Nephron progenitor cell (in vitro differentiated cells): ENCODE results near the gene ROBO2.
"Not testable (repeated sequence)": the region's sequence is repeated elsewhere in the genome, so short reads cannot be mapped to it uniquely, and the experiment has no call there.

ENCODE experiments used
- DNase-seq: peaks from one replicate; pipeline ENCODE4 v3.0.0; 2021
- H3K27ac Mint-ChIP-seq: 2 replicates; pipeline ENCODE4 v1.8.0; 2021; ENCODE audit warnings: mild to moderate bottlenecking, moderate library complexity, mixed read lengths
- H3K27me3 Mint-ChIP-seq: 2 replicates; pipeline ENCODE4 v1.8.0; 2021; ENCODE audit warnings: mild to moderate bottlenecking, low read depth, mixed read lengths; ENCODE audit not compliant: poor library complexity
- H3K36me3 Mint-ChIP-seq: 2 replicates; pipeline ENCODE4 v1.8.0; 2021; ENCODE audit warnings: low read depth, mixed read lengths
- H3K4me1 Mint-ChIP-seq: 2 replicates; pipeline ENCODE4 v1.8.0; 2021; ENCODE audit warnings: mixed read lengths
- H3K4me3 Mint-ChIP-seq: 2 replicates; pipeline ENCODE4 v1.8.0; 2021; ENCODE audit warnings: mild to moderate bottlenecking, moderate library complexity, mixed read lengths
- H3K9me3 Mint-ChIP-seq: 2 replicates; pipeline ENCODE4 v1.8.0; 2021; ENCODE audit warnings: mild to moderate bottlenecking, moderate library complexity, mixed read lengths
- CTCF ChIP-seq: fragments of 200-600 bp; sonication (generic); IDR thresholded peaks from 2 replicates; pipeline ENCODE4 v1.5.0; 2021; ENCODE audit warnings: antibody characterized with exemption

The ROBO2 gene

DNA sequence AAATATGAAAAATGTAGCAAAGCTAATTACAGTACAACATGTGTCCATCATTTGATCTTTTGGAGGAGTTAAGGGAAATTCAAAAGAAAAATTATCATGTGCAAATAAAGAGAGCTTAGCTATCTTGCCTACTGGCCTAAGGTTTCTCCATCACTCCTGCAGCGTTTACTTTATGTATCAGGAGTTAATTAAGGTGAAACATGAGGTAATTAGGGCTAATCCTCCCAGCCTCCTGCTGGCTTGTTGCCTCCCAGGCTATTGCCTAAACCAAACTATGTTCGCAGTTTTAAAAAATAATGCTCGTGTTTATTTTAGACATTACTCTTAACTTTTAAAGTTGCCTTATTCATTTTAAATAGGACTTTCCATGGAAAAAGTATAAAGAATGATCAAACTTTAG lies 367.5 kb downstream of the ROBO2 start:
- Mint-ChIP-seq H3K27me3 (peaks cover 4% of the 10 kb centered on the region), H3K4me1 (no peaks in the 10 kb centered on the region)
- no peak for DNase-seq

DNA sequence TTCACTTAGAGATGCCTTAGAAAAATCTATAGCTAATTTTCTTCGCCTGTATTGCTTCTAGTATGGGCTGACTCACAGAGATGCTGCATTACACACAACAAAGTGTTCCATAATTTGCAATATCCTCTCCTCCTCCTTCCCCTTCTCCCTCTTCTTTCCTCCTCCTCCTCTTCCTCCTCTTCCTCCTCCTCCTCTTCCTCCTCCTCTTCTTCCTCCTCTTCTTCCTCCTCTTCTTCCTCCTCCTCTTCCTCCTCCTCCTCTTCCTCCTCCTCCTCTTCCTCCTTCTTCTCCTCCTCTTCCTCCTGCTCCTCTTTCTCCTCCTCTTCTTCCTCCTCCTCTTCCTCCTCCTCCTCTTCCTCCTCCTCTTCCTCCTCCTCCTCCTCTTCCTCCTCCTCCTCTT lies 370.4 kb downstream of the ROBO2 start:
- not testable (repeated sequence) for H3K9me3 Mint-ChIP-seq, H3K4me3 Mint-ChIP-seq, H3K27me3 Mint-ChIP-seq, DNase-seq, H3K4me1 Mint-ChIP-seq, H3K27ac Mint-ChIP-seq, H3K36me3 Mint-ChIP-seq

More for the DNA sequence above, 367.5 kb downstream of the ROBO2 start:
- no peaks in the 10 kb centered on the region for H3K9me3 Mint-ChIP-seq
- H3K4me3 Mint-ChIP-seq: no peak overlapping the region
- H3K36me3 Mint-ChIP-seq: no peaks in the 10 kb centered on the region
- no peak overlapping the region for H3K27ac Mint-ChIP-seq
- no peak for TF ChIP-seq CTCF

GRCh38 chr3:77411334-77411733 lies 371.4 kb downstream of the ROBO2 start:
- TF ChIP-seq CTCF: no peak
- no peak for DNase-seq
- H3K9me3 Mint-ChIP-seq: no peaks in the 10 kb centered on the region
- no peak overlapping the region for H3K4me3 Mint-ChIP-seq
- no peaks in the 10 kb centered on the region for H3K27me3 Mint-ChIP-seq
- H3K36me3 Mint-ChIP-seq: no peaks in the 10 kb centered on the region
- H3K27ac Mint-ChIP-seq: no peak overlapping the region
- H3K4me1 Mint-ChIP-seq: no peaks in the 10 kb centered on the region

GRCh38 chr3:77412021-77412438 lies 372.1 kb downstream of the ROBO2 start:
- Mint-ChIP-seq H3K4me1 (no peaks in the 10 kb centered on the region), H3K27me3 (no peaks in the 10 kb centered on the region), H3K27ac (no peak overlapping the region), H3K9me3 (no peaks in the 10 kb centered on the region), H3K36me3 (no peaks in the 10 kb centered on the region), H3K4me3 (no peak overlapping the region)
- TF ChIP-seq CTCF: no peak
- no peak for DNase-seq

DNA sequence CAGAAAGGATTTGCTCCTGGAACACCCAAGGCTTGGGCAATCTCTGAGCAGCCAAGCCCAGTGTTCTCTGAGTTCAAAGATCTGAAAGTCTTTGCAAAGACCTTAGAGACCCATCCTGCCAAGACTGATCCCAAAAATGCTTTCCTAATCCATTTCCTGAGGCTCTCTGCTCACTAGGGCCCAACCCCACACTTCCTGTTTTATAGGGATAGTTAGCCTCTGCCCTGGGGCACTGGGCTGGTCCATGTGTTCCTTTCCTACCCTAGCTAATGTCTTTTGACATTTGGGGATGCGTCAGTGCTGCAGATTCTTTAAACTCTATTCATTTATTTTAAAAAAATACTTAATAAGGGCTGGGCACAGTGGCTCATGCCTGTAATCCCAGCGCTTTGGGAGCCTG lies 372.7 kb downstream of the ROBO2 start:
- H3K36me3 Mint-ChIP-seq: no peaks in the 10 kb centered on the region
- no peaks in the 10 kb centered on the region for H3K4me1 Mint-ChIP-seq
- H3K27me3 Mint-ChIP-seq: no peaks in the 10 kb centered on the region
- no peak for TF ChIP-seq CTCF
- H3K27ac Mint-ChIP-seq: no peak overlapping the region
- H3K4me3 Mint-ChIP-seq: no peak overlapping the region
- DNase-seq: no peak
- H3K9me3 Mint-ChIP-seq: no peaks in the 10 kb centered on the region

GRCh38 chr3:77414881-77415280 lies 375.0 kb downstream of the ROBO2 start:
- Mint-ChIP-seq H3K4me3 (no peak overlapping the region), H3K36me3 (no peaks in the 10 kb centered on the region), H3K4me1 (no peaks in the 10 kb centered on the region), H3K9me3 (no peaks in the 10 kb centered on the region), H3K27ac (no peak overlapping the region), H3K27me3 (no peaks in the 10 kb centered on the region)
- no peak for DNase-seq
- no peak for TF ChIP-seq CTCF

- no peaks in the 10 kb centered on the region for H3K9me3 Mint-ChIP-seq
- no peak overlapping the region for H3K4me3 Mint-ChIP-seq
- no peaks in the 10 kb centered on the region for H3K4me1 Mint-ChIP-seq
- H3K36me3 Mint-ChIP-seq: no peaks in the 10 kb centered on the region
- H3K27ac Mint-ChIP-seq: no peak overlapping the region
- DNase-seq: no peak
- no peak for TF ChIP-seq CTCF
- no peaks in the 10 kb centered on the region for H3K27me3 Mint-ChIP-seq
These were observed 380.4 kb downstream of the ROBO2 start for GRCh38 chr3:77420336-77420735.
